Transverse colon (tissue), 4 donors: ENCODE data around the gene SPAG7. TPM values are rescaled to one million over a fixed set of nuclear protein-coding genes. Genes with fewer than 3 reads are reported as not detected.

ENCODE experiments used
- DNase-seq: peaks from one replicate; pipeline ENCODE4 v3.0.0-alpha.2; 2019
- H3K27ac ChIP-seq, 4 donors: fragments of 200-600 bp; sonication (generic); 2 replicates each; pipeline ENCODE4 v1.5.1; 2016 to 2018; ENCODE audit warnings: inconsistent platforms in 4 of 4
- H3K27me3 ChIP-seq: fragments of 200-600 bp; sonication (generic); 2 replicates; pipeline ENCODE4 v1.5.1; 2017; ENCODE audit warnings: inconsistent platforms
- H3K36me3 ChIP-seq, 4 donors: fragments of 200-600 bp; sonication (generic); 2 replicates each; pipeline ENCODE4 v1.5.1; 2017 to 2019; ENCODE audit warnings: inconsistent platforms in 4 of 4
- H3K4me1 ChIP-seq, 4 donors: fragments of 200-600 bp; sonication (generic); 2 replicates each; pipeline ENCODE4 v1.5.1; 2017 to 2020; ENCODE audit warnings: inconsistent platforms in 4 of 4
- H3K4me3 ChIP-seq, 4 donors: fragments of 200-600 bp; sonication (generic); 1 replicate in 1 of 4; 2 replicates in 3 of 4; pipeline versions ENCODE4 v1.5.1 to v1.6.1; 2017 to 2019; ENCODE audit warnings: inconsistent platforms in 4 of 4
- H3K9me3 ChIP-seq, 2 donors: fragments of 200-600 bp; sonication (generic); 2 replicates each; pipeline ENCODE4 v1.5.1; 2017 to 2019; ENCODE audit warnings: inconsistent platforms in 2 of 2
- CTCF ChIP-seq, 5 experiments: fragments of 200-600 bp in 3 of 5; fragments of 450-650 bp in 2 of 5; sonication (generic) in 3 of 5; IDR thresholded peaks; 1 replicate in 2 of 5; 2 replicates in 3 of 5; pipeline ENCODE4 v1.5.1; 2016 to 2017; ENCODE audit warnings: antibody characterized with exemption in 5 of 5, inconsistent platforms in 3 of 5, mild to moderate bottlenecking in 2 of 5, moderate library complexity in 1 of 5
- EP300 ChIP-seq: sonication (generic); formaldehyde crosslinking; IDR thresholded peaks from one replicate; pipeline ENCODE4 v1.6.1; 2017; ENCODE audit warnings: antibody characterized with exemption, low read depth
- POLR2A ChIP-seq: fragments of 450-650 bp; IDR thresholded peaks from one replicate; pipeline ENCODE4 v1.6.1; 2016; ENCODE audit warnings: antibody characterized with exemption, mild to moderate bottlenecking, moderate library complexity
- POLR2AphosphoS5 ChIP-seq, 3 donors: sonication (generic); formaldehyde crosslinking; IDR thresholded peaks; one replicate each; pipeline ENCODE4 v1.6.1; 2016; ENCODE audit warnings: antibody characterized with exemption in 3 of 3
- WGBS, 2 donors: methylation state at CpG; one replicate each; pipeline ENCODE4 v1.1.5; 2018; ENCODE audit warnings: low coverage in 1 of 2; 5-methylcytosine and 5-hydroxymethylcytosine counted together
- in situ Hi-C, 4 donors: fragments of 200-750 bp; cut with MboI; loops; one replicate each; pipeline versions ENCODE4 v1.15.0 to v1.15.1; 2017; ENCODE audit warnings: low sequenced_read_pairs in 3 of 4, low pct_ligation_motif_present in 1 of 4, low pct_unique_long_range_greater_than_20kb in 1 of 4
- intact Hi-C: fragments of 100-400 bp; cut with DNase I; formaldehyde crosslinking; loops from one replicate; pipeline ENCODE4 v1.15.1; 2023; ENCODE audit warnings: low total_unique reads
- total RNA-seq, 4 donors: library from RNA; depleted of rRNA; stranded (reverse); fragments of >200 nt; gene quantifications; one replicate each; pipeline ENCODE4 v1.1.0, GENCODE V29; 2016

Gene SPAG7
- total RNA-seq, 4 donors from 2014 or later: 8.2 to 64.7 (median 47.4) TPM

GRCh38 chr17:4972752-4973151, 5.1 kb upstream of the SPAG7 start:
- no peak overlapping the region for H3K27ac ChIP-seq
- peaks cover 0 to 47% (median 13%) of the 10 kb centered on the region in 4 donors for H3K36me3 ChIP-seq

GRCh38 chr17:4972322-4972721, 4.7 kb upstream of the SPAG7 start:
- H3K4me3 ChIP-seq: no peak overlapping the region
- no peaks in the 10 kb centered on the region for H3K9me3 ChIP-seq
- H3K27me3 ChIP-seq: no peaks in the 10 kb centered on the region
- WGBS, 2 donors: 89% methylated on average over 12 of the region's 12 CpGs; no CpG with 5 or more reads in 1 of the 2 donors
- in situ Hi-C loops (loop anchor here in 1 of 4 donors (10.0 kb wide), 1 partner anchor 58 kb away; no protein-coding TSS in a partner anchor), intact Hi-C loops (loop anchor here (10.0 kb wide), 1 partner anchor 92 kb away; no protein-coding TSS in a partner anchor)
- H3K36me3 ChIP-seq: peaks cover 0 to 45% (median 11%) of the 10 kb centered on the region in 4 donors
- H3K4me1 ChIP-seq: peaks cover 12 to 20% (median 16%) of the 10 kb centered on the region in 4 donors
- TF ChIP-seq EP300 (no peak), POLR2A (no peak), POLR2AphosphoS5 (IDR thresholded peaks at IDR 0.05) (peak in 1 of 3 donors; percentile 15), CTCF (IDR thresholded peaks at IDR 0.05) (no peak)
- peak overlapping the region in 1 of 4 donors; percentile 3 for H3K27ac ChIP-seq
- DNase-seq: no peak

More at GRCh38 chr17:4972752-4973151, 5.1 kb upstream of the SPAG7 start:
- no peaks in the 10 kb centered on the region for H3K27me3 ChIP-seq
- TF ChIP-seq POLR2A (no peak), CTCF (IDR thresholded peaks at IDR 0.05) (no peak)
- no peak overlapping the region for H3K4me3 ChIP-seq
- 92 to 100% methylated on average over 4 to 12 of the region's 12 CpGs for WGBS, 2 donors
- in situ Hi-C loops: loop anchor here in 1 of 4 donors (10.0 kb wide), 1 partner anchor 58 kb away; no protein-coding TSS in a partner anchor
- H3K9me3 ChIP-seq: no peaks in the 10 kb centered on the region
- intact Hi-C loops: loop anchor here (10.0 kb wide), 1 partner anchor 92 kb away; no protein-coding TSS in a partner anchor
- DNase-seq: no peak
- peaks cover 12 to 20% (median 16%) of the 10 kb centered on the region in 4 donors for H3K4me1 ChIP-seq

GRCh38 chr17:4971826-4972225, 4.2 kb upstream of the SPAG7 start:
- peaks cover 0 to 40% (median 8%) of the 10 kb centered on the region in 4 donors for H3K36me3 ChIP-seq
- DNase-seq: no peak
- WGBS, 2 donors: 84% methylated on average over 6 of the region's 6 CpGs; no CpG with 5 or more reads in 1 of the 2 donors
- H3K4me1 ChIP-seq: peaks cover 12 to 20% (median 16%) of the 10 kb centered on the region in 4 donors
- intact Hi-C loops: loop anchor here (10.0 kb wide), 1 partner anchor 93 kb away; no protein-coding TSS in a partner anchor
- in situ Hi-C loops: loop anchor here in 1 of 4 donors (10.0 kb wide), 1 partner anchor 57 kb away; no protein-coding TSS in a partner anchor
- no peak overlapping the region for H3K4me3 ChIP-seq
- TF ChIP-seq EP300 (no peak), POLR2AphosphoS5 (IDR thresholded peaks at IDR 0.05) (no peak), POLR2A (no peak)
- H3K27me3 ChIP-seq: no peaks in the 10 kb centered on the region
- peak overlapping the region in 1 of 4 donors; percentile 3 for H3K27ac ChIP-seq
- no peaks in the 10 kb centered on the region for H3K9me3 ChIP-seq

GRCh38 chr17:4970273-4970672, 2.7 kb upstream of the SPAG7 start:
- intact Hi-C loops: loop anchor here (10.0 kb wide), 1 partner anchor 95 kb away; no protein-coding TSS in a partner anchor
- Histone ChIP-seq H3K4me1 (peaks cover 14 to 33% (median 26%) of the 10 kb centered on the region in 4 donors), H3K27me3 (no peaks in the 10 kb centered on the region), H3K4me3 (no peak overlapping the region), H3K9me3 (no peaks in the 10 kb centered on the region), H3K36me3 (peaks cover 0 to 36% (median 5%) of the 10 kb centered on the region in 4 donors), H3K27ac (peak overlapping the region; percentile 91 to 98 (median 96))
- TF ChIP-seq CTCF (IDR thresholded peaks at IDR 0.05) (no peak), POLR2AphosphoS5 (IDR thresholded peaks at IDR 0.05) (no peak)
- in situ Hi-C loops: loop anchor here in 1 of 4 donors (10.0 kb wide), 1 partner anchor 55 kb away; no protein-coding TSS in a partner anchor
- DNase-seq: no peak
- 80 to 96% methylated on average over 3 to 8 of the region's 8 CpGs for WGBS, 2 donors
